HepG2 (cell line): ENCODE results near the gene PLRG1. TPM values are rescaled to one million over a fixed set of nuclear protein-coding genes. Genes with fewer than 3 reads are reported as not detected.

Experiments used
- EEA1 ChIP-seq: sonication (generic); formaldehyde crosslinking; IDR thresholded peaks from 2 replicates; pipeline ENCODE4 v1.5.1; 2020; ENCODE audit warnings: mild to moderate bottlenecking, missing genetic modification reagents, borderline replicate concordance
- EHMT2 ChIP-seq: fragments of 200-600 bp; sonication (generic); IDR thresholded peaks from 2 replicates; pipeline ENCODE4 v1.7.0; 2017; ENCODE audit warnings: antibody characterized with exemption, low read depth, low read length, borderline replicate concordance
- TSC22D2 ChIP-seq: sonication (generic); formaldehyde crosslinking; IDR thresholded peaks from 2 replicates; pipeline ENCODE4 v1.5.1; 2020; ENCODE audit warnings: missing genetic modification reagents, mild to moderate bottlenecking, borderline replicate concordance
- ZNF451 ChIP-seq: sonication (generic); formaldehyde crosslinking; IDR thresholded peaks from 2 replicates; pipeline ENCODE4 v1.5.0; 2020; ENCODE audit warnings: mild to moderate bottlenecking, missing genetic modification reagents
- ZNF775 ChIP-seq: sonication (generic); formaldehyde crosslinking; IDR thresholded peaks from 2 replicates; pipeline ENCODE4 v1.4.0; 2020; ENCODE audit warnings: missing genetic modification reagents, mild to moderate bottlenecking, moderate library complexity, borderline replicate concordance
- ZZZ3 ChIP-seq: sonication (generic); formaldehyde crosslinking; IDR thresholded peaks from 2 replicates; pipeline ENCODE4 v1.4.0; 2020; ENCODE audit warnings: missing genetic modification reagents, mild to moderate bottlenecking, borderline replicate concordance
- polyA plus RNA-seq, 8 experiments: library from polyadenylated mRNA; depleted of rRNA in 3 of 8; stranded (reverse) in 7 of 8; unstranded in 1 of 8; fragments of >200 nt; fragmentation: Illumina TruSeq in 4 of 8; extraction: Trizol in 4 of 8; gene quantifications; 2 replicates each; pipeline versions ENCODE4 v1.2.1 to v1.2.3, GENCODE V29; 2011 to 2016; ENCODE audit warnings: low read depth in 4 of 8, missing spikeins in 1 of 8, mixed read lengths in 1 of 8; ENCODE audit not compliant: insufficient read depth in 1 of 8
- total RNA-seq, 5 experiments: library from RNA; depleted of rRNA; stranded (reverse); fragments of >200 nt; fragmentation: Illumina TruSeq; extraction: Trizol; gene quantifications; 2 replicates each; pipeline ENCODE4 v1.2.3, GENCODE V29; 2016; ENCODE audit warnings: low read depth in 1 of 5
- TF ChIP-seq, protein P1 (sequence below): sonication (generic); formaldehyde crosslinking; conservative IDR thresholded peaks from 2 replicates; pipeline ENCODE4 v1.4.0; 2020; ENCODE audit warnings: mild to moderate bottlenecking, missing genetic modification reagents, moderate library complexity
- TF ChIP-seq, protein P2 (sequence below): sonication (generic); formaldehyde crosslinking; IDR thresholded peaks from 2 replicates; pipeline ENCODE4 v1.4.0; 2020; ENCODE audit warnings: missing genetic modification reagents
- TF ChIP-seq, protein P3 (sequence below): sonication (generic); formaldehyde crosslinking; conservative IDR thresholded peaks from 2 replicates; pipeline ENCODE4 v1.8.0; 2022; ENCODE audit warnings: low read depth, missing genetic modification reagents

The PLRG1 gene
- total and polyA plus RNA-seq, 2 of the 13 experiments (the other 11 are each of a cell fraction or from before 2014, with no cell fraction given): 77.3 to 110 TPM

DNA sequence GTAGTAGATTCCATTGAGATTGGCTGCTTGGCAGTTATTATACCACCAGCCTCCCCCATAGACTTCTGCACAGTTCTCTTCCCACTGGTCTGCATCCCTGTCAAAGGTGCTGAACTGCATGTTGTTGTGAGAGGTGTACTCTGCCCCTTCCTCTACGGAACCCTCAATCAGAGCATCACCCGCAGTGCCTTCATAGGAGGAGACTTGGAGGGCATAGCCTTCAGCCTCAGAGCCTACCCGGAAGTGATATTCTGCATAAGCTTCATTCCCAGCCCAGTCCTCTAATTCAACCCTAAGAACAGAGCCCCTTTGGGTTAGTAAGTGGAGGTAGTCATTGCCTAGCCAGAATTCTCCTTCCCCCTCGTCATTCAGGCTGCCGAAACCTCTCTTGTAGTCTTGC is 34.1 kb upstream of the PLRG1 start (continued):
- TF ChIP-seq, protein P1, sequence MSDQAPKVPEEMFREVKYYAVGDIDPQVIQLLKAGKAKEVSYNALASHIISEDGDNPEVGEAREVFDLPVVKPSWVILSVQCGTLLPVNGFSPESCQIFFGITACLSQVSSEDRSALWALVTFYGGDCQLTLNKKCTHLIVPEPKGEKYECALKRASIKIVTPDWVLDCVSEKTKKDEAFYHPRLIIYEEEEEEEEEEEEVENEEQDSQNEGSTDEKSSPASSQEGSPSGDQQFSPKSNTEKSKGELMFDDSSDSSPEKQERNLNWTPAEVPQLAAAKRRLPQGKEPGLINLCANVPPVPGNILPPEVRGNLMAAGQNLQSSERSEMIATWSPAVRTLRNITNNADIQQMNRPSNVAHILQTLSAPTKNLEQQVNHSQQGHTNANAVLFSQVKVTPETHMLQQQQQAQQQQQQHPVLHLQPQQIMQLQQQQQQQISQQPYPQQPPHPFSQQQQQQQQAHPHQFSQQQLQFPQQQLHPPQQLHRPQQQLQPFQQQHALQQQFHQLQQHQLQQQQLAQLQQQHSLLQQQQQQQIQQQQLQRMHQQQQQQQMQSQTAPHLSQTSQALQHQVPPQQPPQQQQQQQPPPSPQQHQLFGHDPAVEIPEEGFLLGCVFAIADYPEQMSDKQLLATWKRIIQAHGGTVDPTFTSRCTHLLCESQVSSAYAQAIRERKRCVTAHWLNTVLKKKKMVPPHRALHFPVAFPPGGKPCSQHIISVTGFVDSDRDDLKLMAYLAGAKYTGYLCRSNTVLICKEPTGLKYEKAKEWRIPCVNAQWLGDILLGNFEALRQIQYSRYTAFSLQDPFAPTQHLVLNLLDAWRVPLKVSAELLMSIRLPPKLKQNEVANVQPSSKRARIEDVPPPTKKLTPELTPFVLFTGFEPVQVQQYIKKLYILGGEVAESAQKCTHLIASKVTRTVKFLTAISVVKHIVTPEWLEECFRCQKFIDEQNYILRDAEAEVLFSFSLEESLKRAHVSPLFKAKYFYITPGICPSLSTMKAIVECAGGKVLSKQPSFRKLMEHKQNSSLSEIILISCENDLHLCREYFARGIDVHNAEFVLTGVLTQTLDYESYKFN: 0 out of 2 replicates have a peak, but pooled peaks have one; percentile 9
- TF ChIP-seq EHMT2 (no peak), ZNF451 (CRISPR knock-in tag) (no peak), ZZZ3 (no peak), ZNF775 (CRISPR knock-in tag) (0 out of 2 replicates have a peak, but pooled peaks have one; percentile 22), EEA1 (CRISPR knock-in tag) (no peak), TSC22D2 (CRISPR knock-in tag) (peak; percentile 73; the same call in 1 of the 2 replicates)
- TF ChIP-seq, protein P2, sequence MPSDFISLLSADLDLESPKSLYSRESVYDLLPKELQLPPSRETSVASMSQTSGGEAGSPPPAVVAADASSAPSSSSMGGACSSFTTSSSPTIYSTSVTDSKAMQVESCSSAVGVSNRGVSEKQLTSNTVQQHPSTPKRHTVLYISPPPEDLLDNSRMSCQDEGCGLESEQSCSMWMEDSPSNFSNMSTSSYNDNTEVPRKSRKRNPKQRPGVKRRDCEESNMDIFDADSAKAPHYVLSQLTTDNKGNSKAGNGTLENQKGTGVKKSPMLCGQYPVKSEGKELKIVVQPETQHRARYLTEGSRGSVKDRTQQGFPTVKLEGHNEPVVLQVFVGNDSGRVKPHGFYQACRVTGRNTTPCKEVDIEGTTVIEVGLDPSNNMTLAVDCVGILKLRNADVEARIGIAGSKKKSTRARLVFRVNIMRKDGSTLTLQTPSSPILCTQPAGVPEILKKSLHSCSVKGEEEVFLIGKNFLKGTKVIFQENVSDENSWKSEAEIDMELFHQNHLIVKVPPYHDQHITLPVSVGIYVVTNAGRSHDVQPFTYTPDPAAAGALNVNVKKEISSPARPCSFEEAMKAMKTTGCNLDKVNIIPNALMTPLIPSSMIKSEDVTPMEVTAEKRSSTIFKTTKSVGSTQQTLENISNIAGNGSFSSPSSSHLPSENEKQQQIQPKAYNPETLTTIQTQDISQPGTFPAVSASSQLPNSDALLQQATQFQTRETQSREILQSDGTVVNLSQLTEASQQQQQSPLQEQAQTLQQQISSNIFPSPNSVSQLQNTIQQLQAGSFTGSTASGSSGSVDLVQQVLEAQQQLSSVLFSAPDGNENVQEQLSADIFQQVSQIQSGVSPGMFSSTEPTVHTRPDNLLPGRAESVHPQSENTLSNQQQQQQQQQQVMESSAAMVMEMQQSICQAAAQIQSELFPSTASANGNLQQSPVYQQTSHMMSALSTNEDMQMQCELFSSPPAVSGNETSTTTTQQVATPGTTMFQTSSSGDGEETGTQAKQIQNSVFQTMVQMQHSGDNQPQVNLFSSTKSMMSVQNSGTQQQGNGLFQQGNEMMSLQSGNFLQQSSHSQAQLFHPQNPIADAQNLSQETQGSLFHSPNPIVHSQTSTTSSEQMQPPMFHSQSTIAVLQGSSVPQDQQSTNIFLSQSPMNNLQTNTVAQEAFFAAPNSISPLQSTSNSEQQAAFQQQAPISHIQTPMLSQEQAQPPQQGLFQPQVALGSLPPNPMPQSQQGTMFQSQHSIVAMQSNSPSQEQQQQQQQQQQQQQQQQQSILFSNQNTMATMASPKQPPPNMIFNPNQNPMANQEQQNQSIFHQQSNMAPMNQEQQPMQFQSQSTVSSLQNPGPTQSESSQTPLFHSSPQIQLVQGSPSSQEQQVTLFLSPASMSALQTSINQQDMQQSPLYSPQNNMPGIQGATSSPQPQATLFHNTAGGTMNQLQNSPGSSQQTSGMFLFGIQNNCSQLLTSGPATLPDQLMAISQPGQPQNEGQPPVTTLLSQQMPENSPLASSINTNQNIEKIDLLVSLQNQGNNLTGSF (CRISPR knock-in tag): no peak
- TF ChIP-seq, protein P3, sequence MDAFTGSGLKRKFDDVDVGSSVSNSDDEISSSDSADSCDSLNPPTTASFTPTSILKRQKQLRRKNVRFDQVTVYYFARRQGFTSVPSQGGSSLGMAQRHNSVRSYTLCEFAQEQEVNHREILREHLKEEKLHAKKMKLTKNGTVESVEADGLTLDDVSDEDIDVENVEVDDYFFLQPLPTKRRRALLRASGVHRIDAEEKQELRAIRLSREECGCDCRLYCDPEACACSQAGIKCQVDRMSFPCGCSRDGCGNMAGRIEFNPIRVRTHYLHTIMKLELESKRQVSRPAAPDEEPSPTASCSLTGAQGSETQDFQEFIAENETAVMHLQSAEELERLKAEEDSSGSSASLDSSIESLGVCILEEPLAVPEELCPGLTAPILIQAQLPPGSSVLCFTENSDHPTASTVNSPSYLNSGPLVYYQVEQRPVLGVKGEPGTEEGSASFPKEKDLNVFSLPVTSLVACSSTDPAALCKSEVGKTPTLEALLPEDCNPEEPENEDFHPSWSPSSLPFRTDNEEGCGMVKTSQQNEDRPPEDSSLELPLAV (CRISPR knock-in tag): no peak
